Endothelial cell of umbilical vein (primary cell): Measurements from ENCODE around the gene NWD2. TPM values are rescaled to one million over a fixed set of nuclear protein-coding genes. Genes with fewer than 3 reads are reported as not detected.

Experiments used
- BruUV-seq: library from RNA; stranded (reverse); fragments of 400-500 nt; replicated peaks from 2 replicates; lab custom pipeline; 2021; lab: Mats Ljungman, UMichigan
- CTCF ChIA-PET: fragments of 300-600, 350-600 bp; sonication (Branson Sonifier 250); formaldehyde crosslinking; loops from one replicate; lab custom pipeline; 2021; ENCODE audit warnings: antibody characterized with exemption, inconsistent platforms; lab: Charles Lee
- POLR2A ChIA-PET: fragments of 300-600, 350-600 bp; sonication (Branson Sonifier 250); formaldehyde crosslinking; loops from one replicate; lab custom pipeline; 2021; ENCODE audit warnings: antibody characterized with exemption, inconsistent platforms; lab: Charles Lee
- DNase-seq: peaks from one replicate; pipeline ENCODE4 v3.0.0-alpha.2; 2011; ENCODE audit warnings: low read depth, low spot score
- FAIRE-seq: peaks from 2 replicates; lab custom pipeline; 2011; peaks lifted over from hg19 to GRCh38; lab: Jason Lieb, UNC
- H2AFZ ChIP-seq: 2 replicates; pipeline ENCODE4 v1.6.0; 2012; ENCODE audit warnings: low read depth, low read length, control low read depth, inconsistent platforms
- H3K27ac ChIP-seq: 2 replicates; pipeline ENCODE4 v1.5.1; 2011; ENCODE audit warnings: low read depth, mild to moderate bottlenecking, control low read depth, low read length, moderate library complexity; ENCODE audit not compliant: insufficient read depth
- H3K27me3 ChIP-seq, 2 experiments: 2 replicates each; pipeline versions ENCODE4 v1.6.0 to v1.6.1; 2011; ENCODE audit warnings: low read length in 2 of 2, mixed read lengths in 1 of 2; ENCODE audit not compliant: control insufficient read depth in 2 of 2, insufficient read depth in 2 of 2
- H3K36me3 ChIP-seq, 2 experiments: 2 replicates in 1 of 2; 3 replicates in 1 of 2; pipeline ENCODE4 v1.5.1; 2011; ENCODE audit warnings: low read length in 2 of 2, mild to moderate bottlenecking in 1 of 2, moderate library complexity in 1 of 2; ENCODE audit not compliant: control insufficient read depth in 2 of 2, insufficient read depth in 2 of 2; ENCODE audit errors: extremely low read depth in 1 of 2
- H3K4me1 ChIP-seq: 3 replicates; pipeline ENCODE4 v1.5.1; 2011; ENCODE audit warnings: mild to moderate bottlenecking, low read length; ENCODE audit not compliant: control insufficient read depth, insufficient read depth; ENCODE audit errors: extremely low read depth
- H3K4me2 ChIP-seq: 2 replicates; pipeline ENCODE4 v1.6.1; 2011; ENCODE audit warnings: low read length, control low read depth, mixed read lengths; ENCODE audit not compliant: insufficient read depth
- H3K4me3 ChIP-seq, 3 experiments: fragments of 200-600 bp in 1 of 3; sonication (generic), shearing (Covaris generic) in 1 of 3; replicated peaks in 1 of 3; 2 replicates each; pipeline ENCODE4 v1.5.1; 2011 to 2016; ENCODE audit warnings: control low read depth in 3 of 3, low read length in 3 of 3, mild to moderate bottlenecking in 2 of 3, inconsistent platforms in 1 of 3, low read depth in 1 of 3, moderate library complexity in 1 of 3; ENCODE audit not compliant: insufficient read depth in 1 of 3
- H3K79me2 ChIP-seq: 2 replicates; pipeline ENCODE4 v1.6.0; 2012; ENCODE audit warnings: low read length, inconsistent platforms; ENCODE audit not compliant: control insufficient read depth, insufficient read depth
- H3K9ac ChIP-seq: replicated peaks from 2 replicates; pipeline ENCODE3; 2011; ENCODE audit warnings: low read length, control low read depth; ENCODE audit not compliant: insufficient read depth; ENCODE audit errors: extremely low read depth
- H3K9me1 ChIP-seq: replicated peaks from 3 replicates; pipeline ENCODE4 v1.6.0; 2011; ENCODE audit warnings: mild to moderate bottlenecking, low read length; ENCODE audit not compliant: control insufficient read depth, insufficient read depth; ENCODE audit errors: extremely low read depth
- H3K9me3 ChIP-seq: replicated peaks from 2 replicates; pipeline ENCODE4 v1.5.1; 2012; ENCODE audit warnings: low read length, inconsistent platforms; ENCODE audit not compliant: control insufficient read depth, insufficient read depth
- H4K20me1 ChIP-seq: replicated peaks from 2 replicates; pipeline ENCODE3; 2011; ENCODE audit warnings: mild to moderate bottlenecking, low read length; ENCODE audit not compliant: control insufficient read depth, insufficient read depth; ENCODE audit errors: extremely low read depth
- EZH2 ChIP-seq: IDR thresholded peaks from 2 replicates; pipeline ENCODE4 v1.6.1; 2012; ENCODE audit warnings: borderline replicate concordance, low read depth, mild to moderate bottlenecking, moderate library complexity, low read length, inconsistent platforms; ENCODE audit not compliant: severe bottlenecking
- FOS ChIP-seq: IDR thresholded peaks from 2 replicates; pipeline ENCODE4 v1.6.1; 2011; ENCODE audit warnings: mild to moderate bottlenecking, low read length, moderate library complexity, borderline replicate concordance; ENCODE audit not compliant: insufficient read depth
- GATA2 ChIP-seq: IDR thresholded peaks from 2 replicates; pipeline ENCODE4 v1.7.0; 2011; ENCODE audit warnings: low read depth, mild to moderate bottlenecking, moderate library complexity, mixed read lengths, low read length; ENCODE audit not compliant: insufficient read length, insufficient read depth
- JUN ChIP-seq: IDR thresholded peaks from 2 replicates; pipeline ENCODE4 v1.6.1; 2011; ENCODE audit warnings: borderline replicate concordance, low read depth; ENCODE audit not compliant: insufficient read length, insufficient read depth
- MYC ChIP-seq: IDR thresholded peaks from one replicate; pipeline ENCODE4 v1.6.1; 2011; ENCODE audit warnings: mild to moderate bottlenecking, low read depth, low read length
- POLR2A ChIP-seq: IDR thresholded peaks from 2 replicates; pipeline ENCODE4 v1.6.1; 2012; ENCODE audit warnings: low read depth, mild to moderate bottlenecking, control low read depth, low read length
- POLR2AphosphoS5 ChIP-seq: IDR thresholded peaks from 2 replicates; pipeline ENCODE4 v1.6.1; 2012; ENCODE audit warnings: low read depth, mild to moderate bottlenecking, control low read depth, low read length, moderate library complexity; ENCODE audit not compliant: insufficient read depth
- dilution Hi-C: fragments of 300-500 bp; cut with MboI; formaldehyde crosslinking; loops from one replicate; pipeline ENCODE4 v1.15.0; 2019; ENCODE audit warnings: low sequenced_read_pairs; ENCODE audit not compliant: extremely low pct_ligation_motif_present
- intact Hi-C: fragments of 100-400 bp; cut with micrococcal nuclease; formaldehyde crosslinking; loops from one replicate; pipeline ENCODE4 v1.10.0; 2022
- polyA plus RNA-seq, 4 experiments: library from polyadenylated mRNA; depleted of rRNA in 3 of 4; stranded (reverse) in 3 of 4; unstranded in 1 of 4; fragments of >200 nt; gene quantifications; 2 replicates each; pipeline versions ENCODE4 v1.2.1 to v1.2.3, GENCODE V29; 2011 to 2012; ENCODE audit warnings: missing spikeins in 1 of 4
- total RNA-seq: library from RNA; stranded (reverse); gene quantifications from 2 replicates; pipeline ENCODE4 v1.2.3, GENCODE V29; 2021
- TF ChIP-seq, protein P1 (sequence below): IDR thresholded peaks from 2 replicates; pipeline ENCODE4 v1.6.1; 2011; ENCODE audit not compliant: insufficient read depth, insufficient read length
- TF ChIP-seq, protein P2 (sequence below), 2 donors: IDR thresholded peaks; 1 replicate in 1 of 2; 2 replicates in 1 of 2; pipeline ENCODE4 v1.5.1; 2011; ENCODE audit warnings: low read length in 2 of 2, mild to moderate bottlenecking in 2 of 2, moderate library complexity in 2 of 2, control low read depth in 1 of 2, inconsistent platforms in 1 of 2, low read depth in 1 of 2; ENCODE audit not compliant: insufficient read depth in 1 of 2; ENCODE audit errors: extremely low read depth in 1 of 2

Gene NWD2
- total and polyA plus RNA-seq, 2 donors (not counting 3 experiments of a cell fraction or from before 2014, with no cell fraction given) = not detected

GRCh38 chr4:37471093-37471492, 226.6 kb downstream of the NWD2 start:
- no peak overlapping the region for H3K4me2 ChIP-seq
- TF ChIP-seq POLR2AphosphoS5 (no peak), POLR2A (no peak), EZH2 (no peak), JUN (no peak), FOS (no peak), MYC (no peak), GATA2 (no peak)
- TF ChIP-seq, protein P1, sequence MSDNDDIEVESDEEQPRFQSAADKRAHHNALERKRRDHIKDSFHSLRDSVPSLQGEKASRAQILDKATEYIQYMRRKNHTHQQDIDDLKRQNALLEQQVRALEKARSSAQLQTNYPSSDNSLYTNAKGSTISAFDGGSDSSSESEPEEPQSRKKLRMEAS = no peak
- TF ChIP-seq, protein P2, sequence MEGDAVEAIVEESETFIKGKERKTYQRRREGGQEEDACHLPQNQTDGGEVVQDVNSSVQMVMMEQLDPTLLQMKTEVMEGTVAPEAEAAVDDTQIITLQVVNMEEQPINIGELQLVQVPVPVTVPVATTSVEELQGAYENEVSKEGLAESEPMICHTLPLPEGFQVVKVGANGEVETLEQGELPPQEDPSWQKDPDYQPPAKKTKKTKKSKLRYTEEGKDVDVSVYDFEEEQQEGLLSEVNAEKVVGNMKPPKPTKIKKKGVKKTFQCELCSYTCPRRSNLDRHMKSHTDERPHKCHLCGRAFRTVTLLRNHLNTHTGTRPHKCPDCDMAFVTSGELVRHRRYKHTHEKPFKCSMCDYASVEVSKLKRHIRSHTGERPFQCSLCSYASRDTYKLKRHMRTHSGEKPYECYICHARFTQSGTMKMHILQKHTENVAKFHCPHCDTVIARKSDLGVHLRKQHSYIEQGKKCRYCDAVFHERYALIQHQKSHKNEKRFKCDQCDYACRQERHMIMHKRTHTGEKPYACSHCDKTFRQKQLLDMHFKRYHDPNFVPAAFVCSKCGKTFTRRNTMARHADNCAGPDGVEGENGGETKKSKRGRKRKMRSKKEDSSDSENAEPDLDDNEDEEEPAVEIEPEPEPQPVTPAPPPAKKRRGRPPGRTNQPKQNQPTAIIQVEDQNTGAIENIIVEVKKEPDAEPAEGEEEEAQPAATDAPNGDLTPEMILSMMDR (IDR thresholded peaks at IDR 0.05; ENCODE audit: extremely low read depth in 1 of 2, insufficient read depth in 1 of 2, low read depth in 1 of 2, low read length in 2 of 2) = no peak
- no peak overlapping the region for H3K9ac ChIP-seq
- H4K20me1 ChIP-seq = no peaks in the 10 kb centered on the region
- DNase-seq (no peak), FAIRE-seq (no peak)
- H3K79me2 ChIP-seq = no peaks in the 10 kb centered on the region
- H3K27me3 ChIP-seq = peaks cover 0 to 2% of the 10 kb centered on the region in 2 experiments
- H2AFZ ChIP-seq = no peak overlapping the region
- H3K27ac ChIP-seq = no peak overlapping the region
- ChIA-PET CTCF (interaction anchor here (1.0 to 1.3 kb wide), 2 partner anchors 12 to 96 kb away, joined by 3 read pairs; no protein-coding TSS in a partner anchor), POLR2A (no interaction called here)
- H3K36me3 ChIP-seq = no peaks in the 10 kb centered on the region
- dilution Hi-C loops (no loop called here), intact Hi-C loops (no loop called here)
- H3K4me1 ChIP-seq = no peaks in the 10 kb centered on the region
- no peaks in the 10 kb centered on the region for H3K9me1 ChIP-seq
- H3K9me3 ChIP-seq = no peaks in the 10 kb centered on the region
- no TSS peak for BruUV-seq
- H3K4me3 ChIP-seq = no peak overlapping the region
